Measurements from ENCODE around the gene EAF1.
"Not testable (repeated sequence)": the region's sequence is repeated elsewhere in the genome, so short reads cannot be mapped to it uniquely, and the experiment has no call there.

EAF1 gene

GRCh38 chr3:15477951-15478639, 50.7 kb downstream of the EAF1 start:
- H3K4me3 ChIP-seq (ENCODE audit: low read depth, low read length) = no peak overlapping the region
- DNase-seq = no peak
- H3K9me3 ChIP-seq (ENCODE audit: severe bottlenecking) = no peaks in the 10 kb centered on the region
- H3K27ac ChIP-seq = no peak overlapping the region
- H3K27me3 ChIP-seq (ENCODE audit: insufficient read depth, low read depth, severe bottlenecking) = no peaks in the 10 kb centered on the region
- H3K36me3 ChIP-seq = no peaks in the 10 kb centered on the region
- no peak for TF ChIP-seq CTCF (IDR thresholded peaks at IDR 0.05; ENCODE audit: low read depth, low read length)

- H3K27me3 ChIP-seq (ENCODE audit: insufficient read depth, low read depth, severe bottlenecking) = no peaks in the 10 kb centered on the region
- H3K4me3 ChIP-seq (ENCODE audit: low read depth, low read length) = no peak overlapping the region
- no peaks in the 10 kb centered on the region for H3K36me3 ChIP-seq
- no peaks in the 10 kb centered on the region for H3K9me3 ChIP-seq (ENCODE audit: severe bottlenecking)
- no peak overlapping the region for H3K27ac ChIP-seq
- TF ChIP-seq CTCF (IDR thresholded peaks at IDR 0.05; ENCODE audit: low read depth, low read length) = no peak
- no peak for DNase-seq
Observed at GRCh38 chr3:15478640-15478979, 51.2 kb downstream of the EAF1 start.

GRCh38 chr3:15479400-15480224, 52.2 kb downstream of the EAF1 start:
- Histone ChIP-seq H3K4me3 (ENCODE audit: low read depth, low read length) (no peak overlapping the region), H3K9me3 (ENCODE audit: severe bottlenecking) (no peaks in the 10 kb centered on the region), H3K27ac (no peak overlapping the region), H3K36me3 (no peaks in the 10 kb centered on the region), H3K27me3 (ENCODE audit: insufficient read depth, low read depth, severe bottlenecking) (no peaks in the 10 kb centered on the region)
- DNase-seq = no peak
- no peak for TF ChIP-seq CTCF (IDR thresholded peaks at IDR 0.05; ENCODE audit: low read depth, low read length)

DNA sequence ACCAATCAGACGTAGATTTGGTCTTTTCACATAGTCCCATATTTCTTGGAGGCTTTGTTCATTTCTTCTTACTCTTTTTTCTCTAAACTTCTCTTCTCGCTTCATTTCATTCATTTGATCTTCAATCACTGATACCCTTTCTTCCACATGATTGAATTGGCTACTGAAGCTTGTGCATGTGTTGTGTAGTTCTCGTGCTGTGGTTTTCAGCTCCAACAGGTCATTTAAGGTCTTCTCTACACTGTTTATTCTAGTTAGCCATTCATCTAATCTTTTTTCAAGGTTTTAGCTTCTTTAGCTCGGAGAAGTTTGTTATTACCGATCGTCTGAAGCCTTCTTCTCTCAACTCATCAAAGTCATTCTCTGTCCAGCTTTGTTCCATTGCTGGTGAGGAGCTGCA, 57.2 kb downstream of the EAF1 start:
- H3K4me3 ChIP-seq (ENCODE audit: low read depth, low read length); H3K27me3 ChIP-seq (ENCODE audit: insufficient read depth, low read depth, severe bottlenecking); DNase-seq; H3K27ac ChIP-seq; H3K36me3 ChIP-seq; H3K9me3 ChIP-seq (ENCODE audit: severe bottlenecking): not testable (repeated sequence)

DNA sequence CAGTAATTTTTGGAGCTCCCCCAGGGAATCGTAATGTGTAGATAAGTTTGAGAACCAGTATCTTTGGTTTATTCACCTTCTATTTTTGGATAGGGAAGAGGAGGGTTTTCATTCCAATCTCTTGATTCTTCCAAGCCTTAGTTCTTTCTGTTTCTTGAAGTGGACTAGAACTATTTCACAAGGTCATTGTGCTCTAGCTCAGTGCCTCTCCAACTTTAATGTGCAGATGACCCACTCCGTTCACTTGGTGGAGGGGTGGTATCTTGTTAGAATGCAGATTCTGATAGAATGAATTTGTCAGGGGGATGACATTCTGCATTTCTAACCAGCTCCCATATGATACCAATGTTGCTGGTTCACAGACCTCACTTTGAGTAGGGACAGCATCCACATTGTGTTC, 58.6 kb downstream of the EAF1 start:
- no peaks in the 10 kb centered on the region for H3K9me3 ChIP-seq (ENCODE audit: severe bottlenecking)
- H3K4me3 ChIP-seq (ENCODE audit: low read depth, low read length) = no peak overlapping the region
- H3K27ac ChIP-seq = no peak overlapping the region

More for the DNA sequence above, 58.6 kb downstream of the EAF1 start:
- no peaks in the 10 kb centered on the region for H3K36me3 ChIP-seq
- DNase-seq = no peak
- TF ChIP-seq CTCF (IDR thresholded peaks at IDR 0.05; ENCODE audit: low read depth, low read length) = no peak
- no peaks in the 10 kb centered on the region for H3K27me3 ChIP-seq (ENCODE audit: insufficient read depth, low read depth, severe bottlenecking)
